SK-N-MC (cell line): ENCODE data around the gene WNT4.

Experiments
- DNase-seq: peaks from one replicate; pipeline ENCODE4 v3.0.0-alpha.2; 2011; ENCODE audit warnings: low read depth, low spot score
- H3K27ac ChIP-seq: fragments of 200-600 bp; sonication (generic); 2 replicates; pipeline ENCODE4 v1.5.1; 2016; ENCODE audit warnings: mixed run types
- H3K36me3 ChIP-seq: fragments of 200-600 bp; sonication (generic); 2 replicates; pipeline ENCODE4 v1.6.1; 2017; ENCODE audit warnings: antibody characterized with exemption, low read length, mixed read lengths; ENCODE audit not compliant: insufficient read depth
- H3K4me3 ChIP-seq: fragments of 200-600 bp; sonication (generic); 2 replicates; pipeline ENCODE4 v1.5.1; 2016
- H3K9ac ChIP-seq: fragments of 200-600 bp; sonication (generic); 2 replicates; pipeline ENCODE4 v1.8.0; 2017; ENCODE audit warnings: mixed run types, mixed read lengths; ENCODE audit not compliant: insufficient read length
- H3K9me3 ChIP-seq: fragments of 200-600 bp; sonication (generic); 2 replicates; pipeline ENCODE4 v1.6.1; 2017; ENCODE audit warnings: low read depth, mild to moderate bottlenecking, antibody characterized with exemption, low read length, moderate library complexity, mixed read lengths
- EZH2 ChIP-seq: fragments of 200-600 bp; sonication (generic); IDR thresholded peaks from one replicate; pipeline ENCODE4 v1.6.1; 2017; ENCODE audit warnings: antibody characterized with exemption
- FOXP2 ChIP-seq: optimal IDR thresholded peaks from 2 replicates; pipeline ENCODE3; 2011; ENCODE audit warnings: mild to moderate bottlenecking, moderate library complexity; ENCODE audit not compliant: insufficient read depth; ENCODE audit errors: extremely low read length, control extremely low read depth
- POLR2AphosphoS5 ChIP-seq: IDR thresholded peaks from 2 replicates; pipeline ENCODE4 v1.6.1; 2012; ENCODE audit warnings: mild to moderate bottlenecking, low read depth, low read length, borderline replicate concordance

WNT4 gene

DNA sequence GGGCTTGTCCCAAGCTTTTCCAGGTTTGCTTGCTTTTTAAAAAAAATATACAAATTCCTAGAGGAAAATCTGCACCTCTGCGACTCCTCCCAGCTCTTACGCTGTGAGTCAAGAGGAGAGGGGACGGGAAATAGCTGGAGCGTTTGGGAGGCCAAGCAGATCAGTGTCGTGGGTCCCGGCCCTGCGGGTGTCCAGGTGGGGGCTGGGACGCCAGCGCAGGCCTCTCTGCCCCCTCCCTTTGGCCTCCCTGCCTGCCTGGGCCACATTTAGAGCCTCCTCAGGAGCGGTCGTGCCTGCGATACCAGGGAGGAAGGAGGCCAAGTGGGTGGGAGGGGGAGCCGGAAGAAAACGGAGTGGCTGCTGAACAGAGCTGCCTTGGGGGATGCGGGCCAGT, 9.0 kb downstream of the WNT4 start:
- no peak for DNase-seq
- Histone ChIP-seq H3K9me3 (no peaks in the 10 kb centered on the region), H3K4me3 (no peak overlapping the region), H3K9ac (no peak overlapping the region), H3K36me3 (no peaks in the 10 kb centered on the region), H3K27ac (no peak overlapping the region)
- TF ChIP-seq EZH2 (no peak), FOXP2 (no peak), POLR2AphosphoS5 (no peak)

DNA sequence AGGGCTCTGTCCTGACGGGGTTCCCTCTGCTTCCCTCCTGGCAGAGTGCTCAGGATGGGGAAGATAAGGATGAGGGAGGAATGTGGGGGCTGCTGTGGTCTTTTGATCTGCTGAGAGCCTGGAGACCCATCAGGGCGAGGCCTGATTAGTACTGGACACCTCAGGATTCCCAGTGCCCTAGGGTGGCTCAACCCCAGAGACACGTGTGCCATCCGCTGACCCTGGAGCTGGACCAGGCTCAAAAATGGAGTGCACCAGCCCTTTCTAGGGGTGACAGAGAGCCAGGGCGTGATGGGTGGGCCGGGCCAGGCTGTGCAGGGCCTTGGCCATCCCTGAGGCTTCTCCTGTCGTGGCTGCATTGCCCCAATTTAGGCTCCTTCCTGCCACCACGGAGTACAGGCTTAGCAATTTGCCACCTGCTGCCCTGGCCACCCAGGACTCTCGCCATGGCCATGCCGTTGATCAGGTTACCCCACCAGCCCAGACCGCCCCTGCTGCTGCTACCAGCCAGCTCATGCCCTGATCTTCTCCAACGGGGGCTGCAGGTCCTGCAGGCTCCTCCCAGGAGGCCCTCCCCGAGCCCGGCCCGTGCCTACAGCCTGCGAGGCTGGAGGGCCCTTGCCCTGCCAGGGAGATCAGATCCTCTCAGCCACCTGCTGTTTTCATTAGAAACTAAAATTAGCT, 9.5 kb downstream of the WNT4 start:
- H3K4me3 ChIP-seq, result no peak overlapping the region
- no peak overlapping the region for H3K9ac ChIP-seq
- H3K36me3 ChIP-seq, result no peaks in the 10 kb centered on the region
- H3K9me3 ChIP-seq, result no peaks in the 10 kb centered on the region
- no peak overlapping the region for H3K27ac ChIP-seq
- no peak for DNase-seq
- no peak for TF ChIP-seq EZH2
- no peak for TF ChIP-seq FOXP2
- no peak for TF ChIP-seq POLR2AphosphoS5

- TF ChIP-seq FOXP2 (no peak), EZH2 (no peak)
- H3K4me3 ChIP-seq, result no peak overlapping the region
- no peaks in the 10 kb centered on the region for H3K9me3 ChIP-seq
- no peaks in the 10 kb centered on the region for H3K36me3 ChIP-seq
- H3K9ac ChIP-seq, result no peak overlapping the region
- DNase-seq, result no peak
- H3K27ac ChIP-seq, result no peak overlapping the region
Observed at GRCh38 chr1:22132517-22133235, 10.2 kb downstream of the WNT4 start.

- Histone ChIP-seq H3K27ac (no peak overlapping the region), H3K9ac (no peak overlapping the region), H3K36me3 (no peaks in the 10 kb centered on the region), H3K9me3 (no peaks in the 10 kb centered on the region), H3K4me3 (no peak overlapping the region)
- no peak for DNase-seq
- no peak for TF ChIP-seq EZH2
- no peak for TF ChIP-seq POLR2AphosphoS5
- no peak for TF ChIP-seq FOXP2
Observed at GRCh38 chr1:22131875-22132486, 10.9 kb downstream of the WNT4 start.

GRCh38 chr1:22131062-22131461, 11.8 kb downstream of the WNT4 start:
- H3K27ac ChIP-seq, result no peak overlapping the region
- DNase-seq, result no peak
- H3K9me3 ChIP-seq, result no peaks in the 10 kb centered on the region
- H3K36me3 ChIP-seq, result no peaks in the 10 kb centered on the region
- TF ChIP-seq EZH2 (no peak), FOXP2 (no peak), POLR2AphosphoS5 (no peak)
- H3K9ac ChIP-seq, result no peak overlapping the region
- H3K4me3 ChIP-seq, result no peak overlapping the region

DNA sequence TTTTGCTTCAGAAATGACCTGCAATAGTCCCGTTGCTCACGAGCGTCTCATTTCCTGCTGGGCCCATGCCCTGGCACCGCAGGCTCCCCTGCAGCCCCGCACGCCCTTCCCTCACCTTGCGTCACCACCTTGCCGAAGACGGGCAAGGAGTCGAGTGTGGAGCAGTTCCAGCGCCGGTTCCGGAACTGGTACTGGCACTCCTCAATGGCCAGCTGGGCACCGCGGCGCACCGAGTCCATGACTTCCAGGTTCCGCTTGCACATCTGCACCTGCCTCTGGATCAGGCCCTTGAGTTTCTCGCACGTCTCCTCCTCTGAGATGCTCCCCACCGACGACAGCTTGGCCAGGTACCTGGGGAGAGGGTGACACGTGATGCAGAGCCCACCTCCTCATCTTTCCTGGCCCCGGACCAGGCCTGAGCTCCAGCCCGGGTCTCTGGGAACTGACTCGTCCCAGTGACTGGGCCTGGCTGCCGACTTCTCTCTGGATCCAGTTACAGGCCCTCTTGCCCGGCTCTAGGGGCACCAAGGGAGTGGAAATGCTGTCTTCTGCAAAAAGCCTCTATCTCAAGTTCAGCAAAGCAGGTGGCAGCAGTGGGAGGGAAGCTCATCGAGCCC, 13.3 kb downstream of the WNT4 start:
- no peak overlapping the region for H3K4me3 ChIP-seq
- TF ChIP-seq EZH2, result no peak
- no peak for TF ChIP-seq FOXP2
- TF ChIP-seq POLR2AphosphoS5, result no peak
- DNase-seq, result no peak
- no peak overlapping the region for H3K9ac ChIP-seq
- H3K36me3 ChIP-seq, result no peaks in the 10 kb centered on the region
- no peak overlapping the region for H3K27ac ChIP-seq
- no peaks in the 10 kb centered on the region for H3K9me3 ChIP-seq

DNA sequence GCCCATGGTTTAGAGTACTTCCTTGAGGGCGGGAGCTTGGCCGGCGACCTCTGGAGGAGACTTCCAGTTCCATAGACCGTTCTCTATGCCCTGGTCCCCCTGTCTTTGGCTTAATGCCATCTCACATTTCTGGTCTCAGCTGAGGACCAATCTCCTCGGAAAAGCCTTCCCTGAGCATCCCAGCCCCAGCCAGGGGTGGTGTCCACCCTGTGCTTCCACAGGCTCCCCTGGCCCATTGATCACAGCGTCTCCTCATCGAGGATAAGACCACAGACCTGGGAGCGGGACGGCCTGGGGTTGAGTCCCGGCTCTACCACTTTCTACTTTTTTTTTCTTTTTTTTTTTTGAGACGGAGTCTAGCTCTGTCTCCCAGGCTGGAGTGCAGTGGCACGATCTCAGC, 14.5 kb downstream of the WNT4 start:
- TF ChIP-seq POLR2AphosphoS5 (no peak), FOXP2 (no peak)
- H3K9ac ChIP-seq, result no peak overlapping the region
- no peaks in the 10 kb centered on the region for H3K9me3 ChIP-seq
- H3K27ac ChIP-seq, result no peak overlapping the region
- no peaks in the 10 kb centered on the region for H3K36me3 ChIP-seq
- no peak for DNase-seq
- H3K4me3 ChIP-seq, result no peak overlapping the region

DNA sequence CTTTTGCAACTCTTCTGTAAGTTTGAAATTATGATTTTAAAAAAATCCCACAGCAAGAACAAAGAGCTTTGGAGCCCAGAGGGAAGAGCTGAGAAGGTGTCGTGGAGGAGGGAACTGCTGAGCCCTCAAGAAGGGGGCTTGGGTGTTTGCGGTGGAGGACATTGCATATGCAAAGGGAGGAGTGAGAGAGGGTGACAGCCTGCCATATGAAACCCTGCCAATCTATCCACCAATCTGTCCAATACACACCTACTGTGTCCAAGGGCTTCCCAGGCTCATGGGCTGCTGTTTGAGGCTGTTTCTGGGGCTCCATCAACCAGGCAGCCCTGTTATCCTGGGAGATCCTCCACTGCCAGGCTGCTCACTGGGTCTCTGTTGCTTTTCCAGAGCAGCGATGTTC, 15.2 kb downstream of the WNT4 start:
- H3K9ac ChIP-seq, result no peak overlapping the region
- no peak for TF ChIP-seq EZH2
- TF ChIP-seq FOXP2, result no peak
- TF ChIP-seq POLR2AphosphoS5, result no peak
- H3K36me3 ChIP-seq, result no peaks in the 10 kb centered on the region
- DNase-seq, result no peak
- no peaks in the 10 kb centered on the region for H3K9me3 ChIP-seq
- no peak overlapping the region for H3K27ac ChIP-seq
- H3K4me3 ChIP-seq, result no peak overlapping the region
